HCT116 (cell line): Measurements from ENCODE around the gene FBXW10. TPM values are rescaled to one million over a fixed set of nuclear protein-coding genes. Genes with fewer than 3 reads are reported as not detected.
"Not testable (repeated sequence)": the region's sequence is repeated elsewhere in the genome, so short reads cannot be mapped to it uniquely, and the experiment has no call there.

Source experiments
- ATAC-seq: fragments of 200-7000 bp; cut with Tn5 transposase; 2 replicates; pipeline ENCODE4 v1.9.1; 2020; ENCODE audit warnings: mild to moderate bottlenecking, moderate library complexity
- BruUV-seq: library from RNA; stranded (reverse); fragments of 400-500 nt; replicated peaks from 2 replicates; lab custom pipeline; 2021; lab: Mats Ljungman, UMichigan
- CTCF ChIA-PET: fragments of 300-600 bp; sonication (Branson Sonifier 250); formaldehyde crosslinking; loops from one replicate; lab custom pipeline; 2021; ENCODE audit warnings: antibody characterized with exemption; lab: Charles Lee
- POLR2A ChIA-PET: fragments of 300-600, 350-600 bp; sonication (Branson Sonifier 250); formaldehyde crosslinking; loops from one replicate; lab custom pipeline; 2021; ENCODE audit warnings: antibody characterized with exemption; lab: Charles Lee
- RAD21 ChIA-PET, 2 experiments: fragments of 300-600 bp; sonication (Branson Sonifier 250); formaldehyde crosslinking; loops; one replicate each; lab custom pipeline; 2023; ENCODE audit warnings: low total read pairs in 2 of 2; ENCODE audit not compliant: uncharacterized antibody in 2 of 2, unreplicated experiment in 2 of 2, low non-redundant PET in 1 of 2; lab: Charles Lee
- DNase-seq: peaks from one replicate; pipeline ENCODE4 v3.0.0-alpha.2; 2010; ENCODE audit warnings: low read depth, low spot score
- H2AFZ ChIP-seq: fragments of 200-600 bp; shearing (Covaris generic), sonication (generic); 2 replicates; pipeline ENCODE4 v1.6.1; 2017; ENCODE audit warnings: low read depth, mixed run types, mixed read lengths, antibody characterized with exemption, low read length; ENCODE audit not compliant: poor library complexity, severe bottlenecking
- H3K27ac ChIP-seq: 2 replicates; pipeline ENCODE4 v1.5.1; 2012; ENCODE audit warnings: low read depth, low read length
- H3K27me3 ChIP-seq: fragments of 200-600 bp; sonication (generic); 2 replicates; pipeline ENCODE4 v1.6.1; 2016; ENCODE audit warnings: mixed run types, low read length, mixed read lengths; ENCODE audit not compliant: insufficient read depth
- H3K36me3 ChIP-seq, 2 experiments: fragments of 200-500 bp in 1 of 2; fragments of 200-600 bp in 1 of 2; sonication (Bioruptor generic) in 1 of 2; sonication (generic) in 1 of 2; 2 replicates each; pipeline versions ENCODE4 v1.5.1 to v1.6.1; 2014 to 2016; ENCODE audit warnings: low read length in 2 of 2, inconsistent platforms in 1 of 2, mixed read lengths in 1 of 2, mixed run types in 1 of 2; ENCODE audit not compliant: insufficient read depth in 2 of 2, control insufficient read depth in 1 of 2
- H3K4me1 ChIP-seq, 2 experiments: fragments of 200-600 bp in 1 of 2; sonication (generic) in 1 of 2; 2 replicates each; pipeline versions ENCODE4 v1.5.1 to v1.6.1; 2012 to 2017; ENCODE audit warnings: low read length in 2 of 2, inconsistent platforms in 1 of 2, mild to moderate bottlenecking in 1 of 2, mixed read lengths in 1 of 2, mixed run types in 1 of 2, moderate library complexity in 1 of 2; ENCODE audit not compliant: insufficient read depth in 2 of 2, control insufficient read depth in 1 of 2
- H3K4me2 ChIP-seq: fragments of 200-600 bp; sonication (generic); 2 replicates; pipeline ENCODE4 v1.6.1; 2017; ENCODE audit warnings: mixed run types, low read length, mixed read lengths
- H3K4me3 ChIP-seq, 2 experiments: fragments of 200-600 bp in 1 of 2; sonication (generic) in 1 of 2; replicated peaks in 1 of 2; 2 replicates each; pipeline ENCODE4 v1.5.1; 2011 to 2016; ENCODE audit warnings: low read length in 2 of 2, control low read depth in 1 of 2, low read depth in 1 of 2, mild to moderate bottlenecking in 1 of 2, mixed read lengths in 1 of 2, mixed run types in 1 of 2
- H3K79me2 ChIP-seq: fragments of 200-600 bp; sonication (generic); 2 replicates; pipeline ENCODE4 v1.6.1; 2017; ENCODE audit warnings: mild to moderate bottlenecking, mixed run types, low read length, moderate library complexity, mixed read lengths; ENCODE audit not compliant: insufficient read depth
- H3K9ac ChIP-seq: fragments of 200-600 bp; sonication (generic); 2 replicates; pipeline ENCODE4 v1.6.1; 2016; ENCODE audit warnings: low read length, mixed read lengths
- H3K9me2 ChIP-seq: fragments of 200-600 bp; sonication (generic), shearing (Covaris generic); 2 replicates; pipeline ENCODE4 v1.6.1; 2017; ENCODE audit warnings: mixed run types, mild to moderate bottlenecking, moderate library complexity; ENCODE audit not compliant: insufficient read depth
- H3K9me3 ChIP-seq, 2 experiments: fragments of 200-500 bp in 1 of 2; fragments of 200-600 bp in 1 of 2; sonication (Bioruptor generic) in 1 of 2; sonication (generic) in 1 of 2; 2 replicates each; pipeline ENCODE4 v1.6.1; 2014 to 2017; ENCODE audit warnings: low read length in 2 of 2, mixed read lengths in 2 of 2, inconsistent platforms in 1 of 2, low read depth in 1 of 2, mild to moderate bottlenecking in 1 of 2, mixed run types in 1 of 2, moderate library complexity in 1 of 2; ENCODE audit not compliant: control insufficient read depth in 1 of 2, insufficient read depth in 1 of 2
- H4K20me1 ChIP-seq: fragments of 200-600 bp; sonication (generic), shearing (Covaris generic); 2 replicates; pipeline ENCODE4 v1.6.1; 2017; ENCODE audit warnings: mixed run types, mild to moderate bottlenecking, moderate library complexity; ENCODE audit not compliant: insufficient read depth
- intact Hi-C: fragments of 100-400 bp; cut with micrococcal nuclease; formaldehyde crosslinking; loops from 2 replicates; pipeline ENCODE4 v1.10.0; 2022
- total RNA-seq: library from RNA; stranded (reverse); gene quantifications from one replicate; pipeline ENCODE4 v1.2.1, GENCODE V29; 2021; ENCODE audit not compliant: unreplicated experiment

The FBXW10 gene
- total RNA-seq, 1 experiment from 2014 or later: not detected

DNA sequence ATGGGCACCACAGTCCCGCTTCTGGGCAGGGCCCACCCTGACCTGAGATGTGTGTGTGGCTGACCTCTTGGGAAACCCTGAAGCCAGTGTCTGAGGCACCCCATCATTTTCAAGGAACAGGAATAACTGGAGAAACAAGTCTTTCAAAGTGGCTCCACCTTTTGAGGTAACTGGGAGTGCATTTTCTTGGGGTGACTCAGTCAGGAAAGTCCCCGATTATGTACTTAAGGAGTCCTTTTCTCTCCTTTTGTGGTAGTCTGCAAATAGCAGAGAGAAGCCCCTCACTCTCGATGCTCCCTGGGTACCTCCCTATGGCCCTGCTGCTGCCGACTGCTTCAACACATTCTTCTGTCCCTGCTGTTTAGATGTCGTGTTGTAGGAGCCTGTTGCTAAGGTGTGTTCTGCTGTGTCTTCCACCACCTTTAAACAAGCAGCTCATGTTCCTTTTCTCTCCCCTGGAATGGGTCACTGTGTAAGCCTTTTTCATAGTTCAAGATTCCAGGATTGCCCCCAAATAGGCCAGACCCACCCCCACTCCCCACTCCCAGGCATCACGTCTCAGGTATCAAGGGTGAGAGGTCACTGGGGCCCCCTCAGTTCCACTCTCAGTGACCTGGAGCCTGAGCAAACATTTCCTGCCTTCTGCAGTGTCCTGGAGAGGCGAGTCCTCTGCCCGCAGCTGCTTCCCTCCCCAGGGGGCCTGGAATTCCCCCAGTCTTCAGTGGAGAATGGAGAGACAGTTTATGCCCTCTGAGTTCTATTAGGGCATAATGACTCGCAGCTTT, 25.0 kb upstream of the FBXW10 start:
- intact Hi-C loops, H3K9me2 ChIP-seq, H3K4me3 ChIP-seq, CTCF ChIA-PET, BruUV-seq, H2AFZ ChIP-seq, POLR2A ChIA-PET, H4K20me1 ChIP-seq, H3K36me3 ChIP-seq, RAD21 ChIA-PET, H3K9me3 ChIP-seq, DNase-seq, H3K79me2 ChIP-seq, H3K27ac ChIP-seq, H3K27me3 ChIP-seq: not testable (repeated sequence)
- peak overlapping the region; percentile 30; the same call in 1 of the 2 replicates for H3K9ac ChIP-seq
- ATAC-seq: peak; percentile 54
- H3K4me1 ChIP-seq: peaks cover 7 to 22% of the 10 kb centered on the region in 2 experiments
- H3K4me2 ChIP-seq: peak overlapping the region; percentile 53

DNA sequence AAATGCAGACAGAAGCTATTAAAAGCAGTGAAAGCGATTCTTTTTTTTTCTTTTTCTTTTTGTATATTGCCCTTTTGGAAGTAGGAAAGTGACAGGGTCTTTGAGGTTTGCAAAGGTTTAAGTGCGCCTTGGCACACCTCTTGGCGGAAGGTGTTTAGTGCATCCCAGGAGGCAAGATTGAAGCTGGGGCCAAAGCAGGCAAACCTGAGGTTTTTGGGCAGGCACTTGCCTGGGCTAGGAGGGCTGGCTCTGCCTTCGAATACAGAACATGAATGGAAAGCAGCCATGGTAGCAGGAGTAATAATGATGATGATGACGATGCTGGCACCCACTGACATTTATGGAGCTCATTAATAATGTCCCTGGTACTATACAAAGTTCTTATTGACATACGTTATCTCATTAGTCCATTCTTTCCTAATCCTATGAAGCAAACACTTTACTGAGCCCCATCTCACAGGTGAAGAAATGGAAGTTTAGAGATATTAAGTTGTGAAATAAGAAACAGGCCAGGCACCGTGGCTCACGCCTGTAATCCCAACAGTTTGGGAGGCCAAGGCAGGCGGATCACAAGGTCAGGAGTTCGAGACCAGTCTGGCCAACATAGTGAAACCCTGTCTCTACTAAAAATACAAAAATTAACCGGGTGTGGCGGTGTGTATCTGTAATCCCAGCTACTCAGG, 24.3 kb upstream of the FBXW10 start:
- RAD21 ChIA-PET, H3K4me3 ChIP-seq, H4K20me1 ChIP-seq, H3K27ac ChIP-seq, H3K36me3 ChIP-seq, H3K9me2 ChIP-seq, H3K27me3 ChIP-seq, DNase-seq, POLR2A ChIA-PET, intact Hi-C loops, BruUV-seq, H2AFZ ChIP-seq, H3K79me2 ChIP-seq, CTCF ChIA-PET, H3K9me3 ChIP-seq, ATAC-seq: not testable (repeated sequence)
- Histone ChIP-seq H3K4me1 (peaks cover 7 to 22% of the 10 kb centered on the region in 2 experiments), H3K9ac (0 out of 2 replicates have a peak overlapping the region, but pooled peaks have one; percentile 30), H3K4me2 (peak overlapping the region; percentile 53)

- H3K9ac ChIP-seq, DNase-seq, H4K20me1 ChIP-seq, POLR2A ChIA-PET, H3K9me3 ChIP-seq, intact Hi-C loops, H3K36me3 ChIP-seq, H3K4me3 ChIP-seq, H3K9me2 ChIP-seq, CTCF ChIA-PET, H3K4me2 ChIP-seq, H3K79me2 ChIP-seq, H3K27me3 ChIP-seq, H2AFZ ChIP-seq, RAD21 ChIA-PET: not testable (repeated sequence)
- peak; percentile 76 for ATAC-seq
- Histone ChIP-seq H3K27ac (peak overlapping the region; percentile 32; the same call in 1 of the 2 replicates), H3K4me1 (peaks cover 7 to 22% of the 10 kb centered on the region in 2 experiments)
- BruUV-seq: TSS peak; percentile 85
Observed at GRCh38 chr17:18721775-18722547, 21.9 kb upstream of the FBXW10 start.

- peaks cover 7 to 22% of the 10 kb centered on the region in 2 experiments for H3K4me1 ChIP-seq
- RAD21 ChIA-PET, H3K9me3 ChIP-seq, H3K36me3 ChIP-seq, H3K4me3 ChIP-seq, ATAC-seq, H3K4me2 ChIP-seq, H3K27ac ChIP-seq, DNase-seq, H2AFZ ChIP-seq, H3K9me2 ChIP-seq, intact Hi-C loops, H3K79me2 ChIP-seq, BruUV-seq, H3K9ac ChIP-seq, POLR2A ChIA-PET, H3K27me3 ChIP-seq, CTCF ChIA-PET, H4K20me1 ChIP-seq: not testable (repeated sequence)
Observed at GRCh38 chr17:18722612-18723011, 21.2 kb upstream of the FBXW10 start.
